NOMO-1 treated with DMSO at 0.1 percent for 48 hours (cell line): ENCODE data around the gene HDAC5.
"Not testable (repeated sequence)": the region's sequence is repeated elsewhere in the genome, so short reads cannot be mapped to it uniquely, and the experiment has no call there.

Experiments
- DNase-seq: peaks from one replicate; lab custom pipeline; 2025; ENCODE audit not compliant: unreplicated experiment; lab: John Stamatoyannopoulos, UW

HDAC5 gene

DNA sequence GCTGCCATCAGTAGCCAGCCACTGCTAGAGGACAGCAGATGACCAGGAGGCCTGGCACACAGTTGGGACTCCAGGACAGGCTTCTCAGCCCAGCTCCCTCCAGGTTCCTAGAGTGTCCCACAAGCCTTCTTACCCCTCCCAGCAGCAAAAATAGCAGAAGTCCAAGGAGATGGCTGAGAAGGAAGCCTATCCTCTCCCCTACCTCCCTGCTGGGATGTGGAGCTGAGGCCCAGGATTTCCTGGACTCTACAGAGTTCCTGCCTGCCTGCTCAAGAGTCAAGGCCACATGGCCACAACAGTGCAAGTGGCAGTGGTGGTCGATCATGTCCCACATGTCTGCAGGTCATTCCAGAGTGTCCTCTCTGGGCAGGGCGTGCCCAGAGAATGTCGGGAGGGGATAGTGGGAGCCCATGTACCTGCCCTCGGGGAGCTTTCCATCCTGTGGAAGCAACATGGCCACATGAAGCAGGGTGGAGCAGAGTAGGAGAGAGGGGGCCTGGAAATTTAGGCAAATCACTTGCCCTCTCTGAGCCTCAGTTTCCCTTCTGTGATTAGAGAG lies 10.6 kb upstream of the HDAC5 start:
- no peak for DNase-seq

DNA sequence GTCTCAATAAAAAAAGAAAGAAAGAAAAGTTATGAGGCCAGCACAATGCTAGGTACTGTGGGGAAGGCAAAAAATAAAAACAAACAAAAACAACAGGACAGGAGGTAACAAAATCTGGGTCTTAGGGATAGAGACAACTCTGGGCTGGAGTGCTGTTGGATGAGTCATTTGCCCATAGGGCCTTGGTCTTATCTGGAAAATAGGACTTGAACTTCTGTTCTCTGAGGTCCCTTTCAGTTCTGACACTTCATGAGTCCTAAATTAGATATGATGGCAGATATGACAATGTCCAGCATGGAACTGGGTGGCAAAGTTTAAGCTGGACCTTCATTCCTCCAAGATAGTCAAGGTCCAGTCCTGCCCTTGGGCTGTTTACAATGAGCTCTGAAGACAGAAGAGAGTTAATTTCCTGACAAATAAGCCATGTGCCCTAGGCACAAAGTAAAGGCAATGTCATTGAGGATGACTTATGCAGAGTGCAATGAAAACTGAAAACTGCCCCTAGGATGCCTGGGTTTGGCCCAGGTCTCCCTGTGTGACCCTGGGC lies 8.9 kb upstream of the HDAC5 start:
- no peak for DNase-seq

DNA sequence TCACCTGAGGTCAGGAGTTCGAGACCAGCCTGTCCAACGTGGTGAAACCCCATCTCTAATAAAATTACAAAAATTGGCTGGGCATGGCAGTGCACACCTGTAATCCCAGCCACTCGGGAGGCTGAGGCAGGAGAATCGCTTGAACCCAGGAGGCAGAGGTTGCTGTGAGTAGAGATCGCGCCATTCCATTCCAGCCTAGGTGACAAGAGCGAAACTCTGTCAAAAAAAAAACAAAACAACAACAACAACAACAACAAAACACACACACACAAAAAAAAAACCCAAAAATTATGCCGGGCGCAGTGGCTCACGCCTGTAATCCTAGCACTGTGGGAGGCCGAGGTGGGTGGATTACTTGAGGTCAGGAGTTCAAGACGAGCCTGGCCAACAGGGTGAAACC lies 7.9 kb upstream of the HDAC5 start:
- not testable (repeated sequence) for DNase-seq

GRCh38 chr17:44130693-44131349 lies 7.4 kb upstream of the HDAC5 start:
- DNase-seq, result no peak

GRCh38 chr17:44128383-44128782 lies 4.9 kb upstream of the HDAC5 start:
- no peak for DNase-seq

GRCh38 chr17:44124118-44124438 lies 637 bp upstream of the HDAC5 start:
- DNase-seq, result no peak

- no peak for DNase-seq
Observed at GRCh38 chr17:44122816-44123355, 555 bp downstream of the HDAC5 start.

GRCh38 chr17:44121997-44122815 lies 1.2 kb downstream of the HDAC5 start:
- DNase-seq, result no peak

- no peak for DNase-seq
Observed at GRCh38 chr17:44120851-44121605, 2.4 kb downstream of the HDAC5 start.

- DNase-seq, result not testable (repeated sequence)
Observed at GRCh38 chr17:44120281-44120680, 3.2 kb downstream of the HDAC5 start.

DNA sequence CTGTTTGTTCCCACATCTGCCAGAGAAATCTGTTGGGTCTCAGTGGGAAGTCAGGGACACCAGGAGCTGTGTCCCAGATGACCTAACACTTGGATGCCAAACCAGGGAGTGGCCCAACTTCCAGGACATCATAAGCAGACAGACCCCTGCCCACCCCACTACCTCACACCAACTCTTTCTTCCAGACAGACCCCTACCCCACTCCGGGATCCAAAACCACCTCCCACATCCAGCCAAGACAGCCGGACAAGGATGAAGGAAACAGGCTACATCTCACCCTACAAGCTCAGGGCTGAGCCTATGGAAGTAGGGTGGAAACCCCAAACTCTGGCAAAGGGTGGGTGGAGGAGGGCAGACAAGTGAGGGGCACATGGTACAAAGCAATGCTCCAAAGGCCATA lies 3.6 kb downstream of the HDAC5 start:
- no peak for DNase-seq

- DNase-seq, result no peak
Observed at GRCh38 chr17:44119062-44119461, 4.4 kb downstream of the HDAC5 start.

- DNase-seq, result no peak
Observed at GRCh38 chr17:44118427-44119050, 4.9 kb downstream of the HDAC5 start.

DNA sequence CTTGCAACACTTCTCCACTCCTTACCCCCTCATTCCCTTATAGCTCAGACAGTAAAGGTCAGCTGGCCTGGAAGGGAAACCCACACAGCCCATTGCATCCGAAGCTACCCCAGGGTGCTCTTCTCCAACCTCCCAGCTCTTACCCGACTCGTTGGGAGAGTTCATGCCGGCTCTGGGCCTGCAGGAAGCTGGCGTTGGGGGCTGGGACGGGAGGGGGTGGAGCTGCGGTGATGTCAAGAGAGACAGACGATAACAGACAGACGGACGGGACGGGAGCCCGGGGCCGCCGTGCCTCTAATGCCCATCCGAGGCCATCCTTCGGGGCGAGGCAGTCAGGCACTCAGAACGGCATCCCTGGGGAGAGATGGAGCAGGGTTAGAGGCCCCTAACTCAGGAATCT lies 6.1 kb downstream of the HDAC5 start:
- no peak for DNase-seq

- no peak for DNase-seq
Observed at GRCh38 chr17:44115585-44116415, 7.6 kb downstream of the HDAC5 start.

DNA sequence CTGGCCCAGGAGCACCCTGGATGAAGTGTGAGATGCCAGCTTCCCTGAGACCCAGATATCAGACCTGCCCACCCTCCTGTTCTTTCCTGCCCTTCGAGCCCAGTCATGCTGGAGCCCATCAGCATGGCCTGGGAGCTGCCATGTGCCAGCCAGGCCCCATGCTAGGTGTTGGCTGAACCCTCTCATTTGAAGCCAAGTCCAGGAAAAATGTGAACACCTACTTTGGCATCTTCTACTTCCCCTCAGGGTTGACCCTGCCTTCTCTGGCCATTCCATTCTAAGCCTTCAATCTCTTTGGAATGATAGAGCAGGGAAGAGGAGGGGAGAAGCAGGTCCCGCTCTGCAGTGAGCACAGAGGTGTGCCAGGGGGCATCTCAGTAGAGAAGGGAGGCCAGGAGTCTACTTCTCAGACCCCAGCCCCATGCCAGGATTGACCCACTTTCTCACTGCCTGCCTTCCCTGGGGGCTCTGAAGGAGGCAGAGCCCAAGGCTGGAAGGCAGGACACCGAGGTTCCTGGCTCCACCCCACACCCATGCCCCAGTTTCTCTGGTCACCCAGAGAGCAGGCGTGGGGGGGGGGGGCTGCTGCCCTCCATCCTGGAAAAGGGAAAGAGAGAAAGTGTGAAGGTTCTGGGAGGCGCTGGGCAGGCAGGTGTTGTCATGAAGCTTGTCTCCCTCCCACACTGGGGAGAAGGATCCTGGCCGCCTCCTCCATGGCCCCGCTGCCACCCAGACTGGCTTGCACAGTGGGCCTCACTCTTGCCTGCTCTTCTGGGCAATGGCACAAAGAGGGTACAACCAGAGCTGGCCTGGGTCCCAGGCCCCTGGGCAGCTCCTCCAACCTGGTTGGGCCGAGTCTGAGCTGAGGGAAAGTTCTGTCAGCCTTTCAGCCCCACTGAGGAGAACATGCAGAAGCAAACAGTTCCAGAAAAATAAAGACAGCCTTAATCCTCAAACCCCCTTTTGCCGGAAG lies 9.3 kb downstream of the HDAC5 start:
- no peak for DNase-seq

DNA sequence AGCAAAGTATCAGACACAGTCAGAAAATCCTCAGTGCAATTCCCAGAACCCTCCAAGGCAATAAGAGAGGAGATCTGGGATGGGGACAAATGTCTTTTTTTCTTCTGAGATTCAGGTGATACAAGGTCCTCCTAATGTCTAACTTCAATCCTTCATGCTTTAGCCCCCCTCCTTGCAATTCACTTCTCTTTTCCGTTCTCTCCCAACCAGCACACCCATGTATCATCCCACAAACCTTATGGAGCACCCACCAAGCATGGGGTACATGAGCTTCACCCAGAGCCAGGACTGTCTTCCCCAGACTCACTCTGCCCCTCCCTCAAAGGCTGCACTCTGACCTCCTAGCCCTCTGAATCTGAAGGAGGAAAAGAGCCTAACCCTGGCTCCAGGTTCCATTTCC lies 10.1 kb downstream of the HDAC5 start:
- no peak for DNase-seq
